ENCODE measurements around the gene KRTAP10-3. TPM values are rescaled to one million over a fixed set of nuclear protein-coding genes. Genes with fewer than 3 reads are reported as not detected.

The KRTAP10-3 gene
- total RNA-seq, 1 experiment from 2014 or later, result not detected

GRCh38 chr21:44548922-44549321, 9.7 kb downstream of the KRTAP10-3 start:
- CTCF ChIA-PET, result no interaction called here
- intact Hi-C loops (cut with micrococcal nuclease; ENCODE audit: unreplicated experiment), result no loop called here
- no peak for DNase-seq (ENCODE audit: low read depth, low spot score)

GRCh38 chr21:44548381-44548780, 10.2 kb downstream of the KRTAP10-3 start:
- no TSS peak for BruUV-seq (replicated peaks)
- POLR2A ChIA-PET, result no interaction called here
- in situ Hi-C loops (cut with HindIII; ENCODE audit: low pct_unique_long_range_greater_than_20kb, low sequenced_read_pairs), result no loop called here

More at GRCh38 chr21:44548922-44549321, 9.7 kb downstream of the KRTAP10-3 start:
- no peak overlapping the region for H3K4me3 ChIP-seq (ENCODE audit: low read depth in 2 of 2, low read length in 2 of 2)
- ATAC-seq, result no peak
- BruUV-seq (replicated peaks), result no TSS peak
- no peaks in the 10 kb centered on the region for H3K9me3 ChIP-seq (ENCODE audit: control insufficient read depth, insufficient read depth, low read depth, low read length)
- in situ Hi-C loops (cut with HindIII; ENCODE audit: low pct_unique_long_range_greater_than_20kb, low sequenced_read_pairs), result no loop called here
- H3K4me1 ChIP-seq (ENCODE audit: control insufficient read depth, insufficient read depth, low read length), result no peaks in the 10 kb centered on the region
- POLR2A ChIA-PET, result no interaction called here
- no peaks in the 10 kb centered on the region for H3K27me3 ChIP-seq (ENCODE audit: control insufficient read depth, insufficient read depth, low read length)
- H3K36me3 ChIP-seq (ENCODE audit: control insufficient read depth, insufficient read depth, low read length), result no peaks in the 10 kb centered on the region
- TF ChIP-seq TCF7L2 (IDR thresholded peaks at IDR 0.05; ENCODE audit: low read depth, low read length) (no peak), SIN3A (IDR thresholded peaks at IDR 0.05; ENCODE audit: borderline replicate concordance, insufficient read depth, low read depth, low read length) (no peak), REST (IDR thresholded peaks at IDR 0.05; ENCODE audit: insufficient read depth in 1 of 2, low read depth in 2 of 2, low read length in 1 of 2) (no peak), POLR2AphosphoS5 (IDR thresholded peaks at IDR 0.05; ENCODE audit: low read depth, low read length) (no peak)
- TF ChIP-seq, protein P1, sequence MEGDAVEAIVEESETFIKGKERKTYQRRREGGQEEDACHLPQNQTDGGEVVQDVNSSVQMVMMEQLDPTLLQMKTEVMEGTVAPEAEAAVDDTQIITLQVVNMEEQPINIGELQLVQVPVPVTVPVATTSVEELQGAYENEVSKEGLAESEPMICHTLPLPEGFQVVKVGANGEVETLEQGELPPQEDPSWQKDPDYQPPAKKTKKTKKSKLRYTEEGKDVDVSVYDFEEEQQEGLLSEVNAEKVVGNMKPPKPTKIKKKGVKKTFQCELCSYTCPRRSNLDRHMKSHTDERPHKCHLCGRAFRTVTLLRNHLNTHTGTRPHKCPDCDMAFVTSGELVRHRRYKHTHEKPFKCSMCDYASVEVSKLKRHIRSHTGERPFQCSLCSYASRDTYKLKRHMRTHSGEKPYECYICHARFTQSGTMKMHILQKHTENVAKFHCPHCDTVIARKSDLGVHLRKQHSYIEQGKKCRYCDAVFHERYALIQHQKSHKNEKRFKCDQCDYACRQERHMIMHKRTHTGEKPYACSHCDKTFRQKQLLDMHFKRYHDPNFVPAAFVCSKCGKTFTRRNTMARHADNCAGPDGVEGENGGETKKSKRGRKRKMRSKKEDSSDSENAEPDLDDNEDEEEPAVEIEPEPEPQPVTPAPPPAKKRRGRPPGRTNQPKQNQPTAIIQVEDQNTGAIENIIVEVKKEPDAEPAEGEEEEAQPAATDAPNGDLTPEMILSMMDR (IDR thresholded peaks at IDR 0.05), result no peak
- no peak overlapping the region for H3K27ac ChIP-seq (ENCODE audit: low read length)

More at GRCh38 chr21:44548381-44548780, 10.2 kb downstream of the KRTAP10-3 start:
- TF ChIP-seq, protein P1 (IDR thresholded peaks at IDR 0.05), result no peak
- TF ChIP-seq TCF7L2 (IDR thresholded peaks at IDR 0.05; ENCODE audit: low read depth, low read length) (no peak), REST (IDR thresholded peaks at IDR 0.05; ENCODE audit: insufficient read depth in 1 of 2, low read depth in 2 of 2, low read length in 1 of 2) (no peak), POLR2AphosphoS5 (IDR thresholded peaks at IDR 0.05; ENCODE audit: low read depth, low read length) (no peak), SIN3A (IDR thresholded peaks at IDR 0.05; ENCODE audit: borderline replicate concordance, insufficient read depth, low read depth, low read length) (no peak)
- H3K4me3 ChIP-seq (ENCODE audit: low read depth in 2 of 2, low read length in 2 of 2), result no peak overlapping the region
- CTCF ChIA-PET, result no interaction called here
- intact Hi-C loops (cut with micrococcal nuclease; ENCODE audit: unreplicated experiment), result no loop called here
- ATAC-seq (no peak), DNase-seq (ENCODE audit: low read depth, low spot score) (no peak)
- no peaks in the 10 kb centered on the region for H3K4me1 ChIP-seq (ENCODE audit: control insufficient read depth, insufficient read depth, low read length)
- no peaks in the 10 kb centered on the region; the same call in 1 of the 2 replicates for H3K9me3 ChIP-seq (ENCODE audit: control insufficient read depth, insufficient read depth, low read depth, low read length)
- no peaks in the 10 kb centered on the region for H3K27me3 ChIP-seq (ENCODE audit: control insufficient read depth, insufficient read depth, low read length)
- no peak overlapping the region for H3K27ac ChIP-seq (ENCODE audit: low read length)
- no peaks in the 10 kb centered on the region for H3K36me3 ChIP-seq (ENCODE audit: control insufficient read depth, insufficient read depth, low read length)
